Muscle layer of colon (tissue), 2 donors: ENCODE results near the gene RASA1.
"Not testable (repeated sequence)": the region's sequence is repeated elsewhere in the genome, so short reads cannot be mapped to it uniquely, and the experiment has no call there.

Source experiments
- H3K27ac ChIP-seq: one replicate; pipeline ENCODE4 v1.7.0; 2013; ENCODE audit warnings: low read depth, mild to moderate bottlenecking, low read length, moderate library complexity
- H3K27me3 ChIP-seq, 2 donors: one replicate each; pipeline ENCODE4 v1.7.0; 2013; ENCODE audit warnings: low read length in 2 of 2, mild to moderate bottlenecking in 2 of 2; ENCODE audit not compliant: insufficient read depth in 2 of 2, control insufficient read depth in 1 of 2
- H3K36me3 ChIP-seq: one replicate; pipeline ENCODE4 v1.7.0; 2013; ENCODE audit warnings: mild to moderate bottlenecking, low read length; ENCODE audit not compliant: insufficient read depth
- H3K4me1 ChIP-seq: one replicate; pipeline ENCODE4 v1.7.0; 2013; ENCODE audit warnings: mild to moderate bottlenecking, low read length; ENCODE audit not compliant: insufficient read depth
- H3K4me3 ChIP-seq, 2 donors: one replicate each; pipeline ENCODE4 v1.7.0; 2013; ENCODE audit warnings: low read length in 2 of 2, low read depth in 1 of 2, mild to moderate bottlenecking in 1 of 2, moderate library complexity in 1 of 2
- H3K9ac ChIP-seq: one replicate; pipeline ENCODE4 v1.7.0; 2013; ENCODE audit warnings: low read length
- H3K9me3 ChIP-seq: one replicate; pipeline ENCODE4 v1.7.0; 2013; ENCODE audit warnings: mild to moderate bottlenecking, low read length
- donor health status: abdominal sarcoma.
- donor health status: Adenocarcinoma of cecum.

RASA1 gene

GRCh38 chr5:87287266-87287665 is 19.6 kb downstream of the RASA1 start:
- H3K36me3 ChIP-seq, H3K27me3 ChIP-seq, H3K27ac ChIP-seq, H3K4me3 ChIP-seq, H3K9me3 ChIP-seq, H3K9ac ChIP-seq, H3K4me1 ChIP-seq: not testable (repeated sequence)

GRCh38 chr5:87298692-87299362 is 31.1 kb downstream of the RASA1 start:
- Histone ChIP-seq H3K4me3 (no peak overlapping the region), H3K36me3 (no peaks in the 10 kb centered on the region), H3K9me3 (no peaks in the 10 kb centered on the region), H3K9ac (no peak overlapping the region), H3K27ac (no peak overlapping the region), H3K4me1 (peaks cover 15% of the 10 kb centered on the region), H3K27me3 (no peaks in the 10 kb centered on the region)

GRCh38 chr5:87300176-87300575 is 32.5 kb downstream of the RASA1 start:
- no peak overlapping the region for H3K27ac ChIP-seq

GRCh38 chr5:87300744-87301143 is 33.1 kb downstream of the RASA1 start:
- no peaks in the 10 kb centered on the region for H3K9me3 ChIP-seq
- no peak overlapping the region for H3K4me3 ChIP-seq
- H3K4me1 ChIP-seq = peaks cover 15% of the 10 kb centered on the region
- no peak overlapping the region for H3K27ac ChIP-seq
- no peak overlapping the region for H3K9ac ChIP-seq
- no peaks in the 10 kb centered on the region for H3K27me3 ChIP-seq
- peaks cover 2% of the 10 kb centered on the region for H3K36me3 ChIP-seq

More at GRCh38 chr5:87300176-87300575, 32.5 kb downstream of the RASA1 start:
- no peaks in the 10 kb centered on the region for H3K36me3 ChIP-seq
- no peak overlapping the region for H3K4me3 ChIP-seq
- H3K27me3 ChIP-seq = no peaks in the 10 kb centered on the region
- H3K9me3 ChIP-seq = no peaks in the 10 kb centered on the region
- H3K4me1 ChIP-seq = peaks cover 15% of the 10 kb centered on the region
- no peak overlapping the region for H3K9ac ChIP-seq

- Histone ChIP-seq H3K27me3 (no peaks in the 10 kb centered on the region), H3K9me3 (no peaks in the 10 kb centered on the region), H3K4me1 (peaks cover 12% of the 10 kb centered on the region), H3K27ac (no peak overlapping the region), H3K36me3 (peaks cover 6% of the 10 kb centered on the region), H3K9ac (no peak overlapping the region), H3K4me3 (no peak overlapping the region)
Measured at GRCh38 chr5:87302061-87302460, 34.4 kb downstream of the RASA1 start.

- Histone ChIP-seq H3K9me3 (no peaks in the 10 kb centered on the region), H3K4me3 (no peak overlapping the region), H3K27ac (no peak overlapping the region), H3K36me3 (peaks cover 6% of the 10 kb centered on the region), H3K9ac (no peak overlapping the region), H3K27me3 (no peaks in the 10 kb centered on the region), H3K4me1 (no peaks in the 10 kb centered on the region)
Measured at GRCh38 chr5:87303324-87303723, 35.6 kb downstream of the RASA1 start.

GRCh38 chr5:87306090-87306489 is 38.4 kb downstream of the RASA1 start:
- H3K9me3 ChIP-seq, H3K9ac ChIP-seq, H3K4me1 ChIP-seq: not testable (repeated sequence)

GRCh38 chr5:87307796-87308423 is 40.2 kb downstream of the RASA1 start:
- peaks cover 6% of the 10 kb centered on the region for H3K36me3 ChIP-seq
- no peaks in the 10 kb centered on the region for H3K27me3 ChIP-seq
- no peaks in the 10 kb centered on the region for H3K4me1 ChIP-seq
- H3K27ac ChIP-seq = no peak overlapping the region
- H3K9ac ChIP-seq = no peak overlapping the region
- H3K9me3 ChIP-seq = no peaks in the 10 kb centered on the region
- no peak overlapping the region for H3K4me3 ChIP-seq

More at GRCh38 chr5:87306090-87306489, 38.4 kb downstream of the RASA1 start:
- not testable (repeated sequence) for H3K4me3 ChIP-seq, H3K27ac ChIP-seq, H3K36me3 ChIP-seq, H3K27me3 ChIP-seq

- no peak overlapping the region for H3K4me3 ChIP-seq
- no peaks in the 10 kb centered on the region for H3K36me3 ChIP-seq
- no peaks in the 10 kb centered on the region for H3K9me3 ChIP-seq
- no peak overlapping the region for H3K27ac ChIP-seq
- H3K27me3 ChIP-seq = no peaks in the 10 kb centered on the region
- peaks cover 8% of the 10 kb centered on the region for H3K4me1 ChIP-seq
- H3K9ac ChIP-seq = no peak overlapping the region
Measured at GRCh38 chr5:87311405-87312279, 44.0 kb downstream of the RASA1 start.

GRCh38 chr5:87313216-87313615 is 45.5 kb downstream of the RASA1 start:
- Histone ChIP-seq H3K36me3 (no peaks in the 10 kb centered on the region), H3K9me3 (no peaks in the 10 kb centered on the region), H3K27ac (no peak overlapping the region), H3K27me3 (no peaks in the 10 kb centered on the region), H3K4me3 (no peak overlapping the region), H3K4me1 (peaks cover 8% of the 10 kb centered on the region), H3K9ac (no peak overlapping the region)

- Histone ChIP-seq H3K27me3 (no peaks in the 10 kb centered on the region), H3K9me3 (no peaks in the 10 kb centered on the region), H3K9ac (no peak overlapping the region), H3K36me3 (no peaks in the 10 kb centered on the region), H3K27ac (no peak overlapping the region), H3K4me3 (no peak overlapping the region), H3K4me1 (peaks cover 4% of the 10 kb centered on the region)
Measured at GRCh38 chr5:87319469-87319868, 51.8 kb downstream of the RASA1 start.
